Mesenchymal stem cell (in vitro differentiated cells and primary cell): ENCODE results near the gene ENPP7.
A peak's percentile ranks its signal among the peaks of the same experiment; 100 is the strongest.

Experiments
- DNase-seq: peaks from one replicate; pipeline ENCODE4 v3.0.0-alpha.2; 2013
- H2AFZ ChIP-seq: one replicate; pipeline ENCODE4 v1.6.1; 2013; ENCODE audit warnings: low read depth, mild to moderate bottlenecking, control low read depth, inconsistent platforms, low read length, moderate library complexity
- H2AK5ac ChIP-seq: 2 replicates; pipeline ENCODE4 v1.6.1; 2013; ENCODE audit warnings: low read length, moderate library complexity, mild to moderate bottlenecking, inconsistent platforms; ENCODE audit not compliant: severe bottlenecking
- H2BK120ac ChIP-seq: one replicate; pipeline ENCODE4 v1.6.1; 2013; ENCODE audit warnings: low read depth, mild to moderate bottlenecking, inconsistent platforms, low read length, moderate library complexity
- H2BK12ac ChIP-seq, 2 experiments: one replicate each; pipeline ENCODE4 v1.6.1; 2013; ENCODE audit warnings: inconsistent platforms in 2 of 2, low read length in 2 of 2, mild to moderate bottlenecking in 2 of 2, moderate library complexity in 2 of 2, control low read depth in 1 of 2
- H2BK15ac ChIP-seq: one replicate; pipeline ENCODE4 v1.6.1; 2013; ENCODE audit warnings: mild to moderate bottlenecking, low read depth, inconsistent platforms; ENCODE audit not compliant: poor library complexity, severe bottlenecking
- H2BK5ac ChIP-seq: 2 replicates; pipeline ENCODE4 v1.6.1; 2013; ENCODE audit warnings: low read depth, mild to moderate bottlenecking, low read length, control low read depth, inconsistent platforms; ENCODE audit not compliant: poor library complexity, severe bottlenecking
- H3K14ac ChIP-seq, 2 experiments: one replicate each; pipeline ENCODE4 v1.6.1; 2013; ENCODE audit warnings: inconsistent platforms in 2 of 2, low read length in 2 of 2, control low read depth in 1 of 2, mild to moderate bottlenecking in 1 of 2, moderate library complexity in 1 of 2
- H3K18ac ChIP-seq, 2 experiments: one replicate each; pipeline ENCODE4 v1.6.1; 2013; ENCODE audit warnings: inconsistent platforms in 2 of 2, low read length in 2 of 2, control low read depth in 1 of 2, low read depth in 1 of 2, mild to moderate bottlenecking in 1 of 2
- H3K23ac ChIP-seq, 2 experiments: one replicate each; pipeline ENCODE4 v1.6.1; 2013; ENCODE audit warnings: inconsistent platforms in 2 of 2, low read length in 2 of 2, mild to moderate bottlenecking in 2 of 2, moderate library complexity in 2 of 2, control low read depth in 1 of 2
- H3K27ac ChIP-seq: 2 replicates; pipeline ENCODE4 v1.5.1; 2013; ENCODE audit warnings: mild to moderate bottlenecking, moderate library complexity, low read length, control low read depth, inconsistent platforms; ENCODE audit not compliant: poor library complexity, severe bottlenecking
- H3K27me3 ChIP-seq, 2 experiments: 2 replicates each; pipeline versions ENCODE4 v1.6.1 to v1.7.0; 2013; ENCODE audit warnings: low read length in 2 of 2, mild to moderate bottlenecking in 2 of 2, moderate library complexity in 2 of 2, control low read depth in 1 of 2, inconsistent platforms in 1 of 2; ENCODE audit not compliant: control insufficient read depth in 1 of 2, insufficient read depth in 1 of 2
- H3K36me3 ChIP-seq, 2 experiments: 2 replicates each; pipeline versions ENCODE4 v1.6.1 to v1.7.0; 2013; ENCODE audit warnings: low read length in 2 of 2, control low read depth in 1 of 2, inconsistent platforms in 1 of 2, low read depth in 1 of 2, mild to moderate bottlenecking in 1 of 2; ENCODE audit not compliant: insufficient read depth in 2 of 2, control insufficient read depth in 1 of 2
- H3K4ac ChIP-seq, 2 experiments: one replicate each; pipeline ENCODE4 v1.6.1; 2013; ENCODE audit warnings: inconsistent platforms in 2 of 2, low read length in 2 of 2, mild to moderate bottlenecking in 2 of 2, moderate library complexity in 2 of 2, control low read depth in 1 of 2, low read depth in 1 of 2
- H3K4me1 ChIP-seq: 2 replicates; pipeline ENCODE4 v1.6.1; 2013; ENCODE audit warnings: low read depth, low read length, control low read depth; ENCODE audit not compliant: control insufficient read depth, insufficient read depth
- H3K4me2 ChIP-seq: 2 replicates; pipeline ENCODE4 v1.6.1; 2013; ENCODE audit warnings: low read length, mild to moderate bottlenecking, inconsistent platforms; ENCODE audit not compliant: poor library complexity, severe bottlenecking
- H3K4me3 ChIP-seq, 2 experiments: 2 replicates each; pipeline versions ENCODE4 v1.5.1 to v1.7.0; 2013; ENCODE audit warnings: low read length in 2 of 2, mild to moderate bottlenecking in 2 of 2, control low read depth in 1 of 2, low read depth in 1 of 2; ENCODE audit not compliant: insufficient read depth in 1 of 2
- H3K79me1 ChIP-seq: replicated peaks from 2 replicates; pipeline ENCODE4 v1.6.1; 2013; ENCODE audit warnings: mild to moderate bottlenecking, control low read depth, low read length, inconsistent platforms; ENCODE audit not compliant: poor library complexity, severe bottlenecking
- H3K9ac ChIP-seq: 2 replicates; pipeline ENCODE4 v1.7.0; 2013; ENCODE audit warnings: mild to moderate bottlenecking, low read length, moderate library complexity
- H3K9me3 ChIP-seq: 2 replicates; pipeline ENCODE4 v1.7.0; 2013; ENCODE audit warnings: mild to moderate bottlenecking, low read length; ENCODE audit not compliant: control insufficient read depth
- H4K8ac ChIP-seq: one replicate; pipeline ENCODE4 v1.6.1; 2013; ENCODE audit warnings: inconsistent platforms, mild to moderate bottlenecking, low read length, moderate library complexity
- H4K91ac ChIP-seq: one replicate; pipeline ENCODE4 v1.6.1; 2013; ENCODE audit warnings: mild to moderate bottlenecking, low read length, inconsistent platforms
- WGBS: methylation state at CpG from one replicate; pipeline ENCODE4 v1.1.7; 2013; ENCODE audit warnings: mixed read lengths; 5-methylcytosine and 5-hydroxymethylcytosine counted together

Gene ENPP7

GRCh38 chr17:79728169-79728907 lies 2.4 kb upstream of the ENPP7 start:
- Histone ChIP-seq H2BK12ac (no peak overlapping the region), H3K79me1 (no peaks in the 10 kb centered on the region), H2AK5ac (no peak overlapping the region), H3K9ac (peak overlapping the region; percentile 61), H3K27me3 (no peaks in the 10 kb centered on the region), H3K9me3 (no peaks in the 10 kb centered on the region), H2BK120ac (no peak overlapping the region), H3K4me1 (peaks cover 10% of the 10 kb centered on the region), H4K91ac (peak overlapping the region; percentile 73), H3K4ac (peak overlapping the region; percentile 54 to 61), H3K18ac (no peak overlapping the region), H3K4me2 (peak overlapping the region; percentile 35), H3K23ac (no peak overlapping the region), H3K27ac (no peak overlapping the region), H3K4me3 (peak overlapping the region in 1 of 2 experiments; percentile 66), H2BK5ac (no peak overlapping the region), H2BK15ac (no peak overlapping the region), H4K8ac (peak overlapping the region; percentile 100), H3K14ac (no peak overlapping the region), H2AFZ (peak overlapping the region; percentile 98), H3K36me3 (no peaks in the 10 kb centered on the region)
- peak; percentile 89 for DNase-seq
- WGBS: 67% methylated on average over 22 of the region's 22 CpGs

DNA sequence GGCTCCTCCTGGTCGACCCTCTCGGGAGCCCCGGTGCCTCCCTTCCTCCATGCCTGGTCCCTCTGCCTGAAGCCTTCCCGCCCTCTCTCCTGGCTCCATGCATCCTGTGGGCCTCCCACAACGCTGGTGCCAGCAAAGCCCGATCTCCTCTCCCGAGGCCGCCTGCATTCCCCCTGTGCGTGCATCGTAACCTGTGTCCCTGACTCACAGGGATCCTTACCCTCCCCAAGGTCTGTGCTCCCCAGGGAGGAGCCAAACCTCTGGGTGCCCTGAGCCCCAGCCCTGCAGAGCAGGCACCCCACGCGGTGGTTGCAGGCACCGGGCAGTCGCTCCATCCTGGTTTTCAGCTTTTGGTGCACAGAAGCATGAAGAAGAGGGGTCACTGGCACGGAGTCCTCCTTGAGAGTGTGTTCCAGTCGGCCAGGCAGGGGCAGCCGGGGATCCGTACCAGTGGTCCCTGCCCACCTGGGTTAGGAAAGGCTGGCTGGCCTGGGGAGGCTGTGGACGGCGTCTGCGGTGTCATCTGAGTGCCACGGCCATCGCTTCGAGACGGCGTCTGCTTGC lies 1.8 kb upstream of the ENPP7 start:
- no peak overlapping the region for H2BK12ac ChIP-seq
- H3K18ac ChIP-seq: peak overlapping the region in 1 of 2 experiments; percentile 14
- H3K4me3 ChIP-seq: peak overlapping the region in 1 of 2 experiments; percentile 66
- no peaks in the 10 kb centered on the region for H3K9me3 ChIP-seq
- H2AK5ac ChIP-seq: no peak overlapping the region
- H3K9ac ChIP-seq: no peak overlapping the region
- H4K8ac ChIP-seq: peak overlapping the region; percentile 100
- H3K14ac ChIP-seq: no peak overlapping the region
- H2BK120ac ChIP-seq: no peak overlapping the region
- H2AFZ ChIP-seq: peak overlapping the region; percentile 98
- no peak overlapping the region for H2BK5ac ChIP-seq
- peak overlapping the region; percentile 73 for H4K91ac ChIP-seq
- 85% methylated on average over 26 of the region's 26 CpGs for WGBS
- no peaks in the 10 kb centered on the region for H3K36me3 ChIP-seq
- no peak overlapping the region for H3K27ac ChIP-seq
- peaks cover 14% of the 10 kb centered on the region for H3K4me1 ChIP-seq
- no peaks in the 10 kb centered on the region for H3K79me1 ChIP-seq
- peak overlapping the region in 1 of 2 experiments; percentile 46 for H3K4ac ChIP-seq
- DNase-seq: no peak
- no peak overlapping the region for H3K23ac ChIP-seq
- no peaks in the 10 kb centered on the region for H3K27me3 ChIP-seq
- H2BK15ac ChIP-seq: no peak overlapping the region
- no peak overlapping the region for H3K4me2 ChIP-seq

- Histone ChIP-seq H2BK15ac (no peak overlapping the region), H3K4me2 (no peak overlapping the region), H3K9me3 (no peaks in the 10 kb centered on the region), H3K9ac (no peak overlapping the region), H4K91ac (no peak overlapping the region), H3K4me1 (peaks cover 14% of the 10 kb centered on the region), H2AK5ac (no peak overlapping the region), H3K27ac (no peak overlapping the region), H3K4ac (no peak overlapping the region), H3K36me3 (no peaks in the 10 kb centered on the region), H3K23ac (no peak overlapping the region), H3K27me3 (no peaks in the 10 kb centered on the region), H3K18ac (no peak overlapping the region), H3K4me3 (no peak overlapping the region), H2BK120ac (no peak overlapping the region), H2BK5ac (no peak overlapping the region), H2BK12ac (no peak overlapping the region), H3K14ac (no peak overlapping the region), H4K8ac (no peak overlapping the region), H2AFZ (no peak overlapping the region), H3K79me1 (no peaks in the 10 kb centered on the region)
- 90% methylated on average over 12 of the region's 12 CpGs for WGBS
- DNase-seq: no peak
Measured at GRCh38 chr17:79729761-79730160, 982 bp upstream of the ENPP7 start.

GRCh38 chr17:79730437-79730768 lies 340 bp upstream of the ENPP7 start:
- no peak overlapping the region for H2BK120ac ChIP-seq
- H3K36me3 ChIP-seq: no peaks in the 10 kb centered on the region
- no peaks in the 10 kb centered on the region for H3K79me1 ChIP-seq
- H2BK15ac ChIP-seq: no peak overlapping the region
- peaks cover 14% of the 10 kb centered on the region for H3K4me1 ChIP-seq
- no peak overlapping the region for H3K4me3 ChIP-seq
- no peak overlapping the region for H2AFZ ChIP-seq
- WGBS: 93% methylated on average over 5 of the region's 5 CpGs
- no peak overlapping the region for H3K23ac ChIP-seq
- no peak overlapping the region for H3K18ac ChIP-seq
- H3K4me2 ChIP-seq: no peak overlapping the region
- DNase-seq: no peak
- H3K9me3 ChIP-seq: no peaks in the 10 kb centered on the region
- H3K4ac ChIP-seq: no peak overlapping the region
- no peak overlapping the region for H3K27ac ChIP-seq
- no peak overlapping the region for H2BK12ac ChIP-seq
- H3K9ac ChIP-seq: no peak overlapping the region
- no peak overlapping the region for H4K8ac ChIP-seq
- no peak overlapping the region for H3K14ac ChIP-seq
- no peak overlapping the region for H2AK5ac ChIP-seq
- no peak overlapping the region for H4K91ac ChIP-seq
- no peaks in the 10 kb centered on the region for H3K27me3 ChIP-seq
- no peak overlapping the region for H2BK5ac ChIP-seq
